HepG2 (cell line): ENCODE results near the gene APOA1. TPM values are rescaled to one million over a fixed set of nuclear protein-coding genes. Genes with fewer than 3 reads are reported as not detected.

Experiments used
- FOXA3 ChIP-seq: IDR thresholded peaks from 2 replicates; pipeline ENCODE4 v1.6.1; 2016; ENCODE audit warnings: missing genetic modification reagents, missing compliant biosample characterization
- PATZ1 ChIP-seq: sonication (generic); formaldehyde crosslinking; IDR thresholded peaks from 2 replicates; pipeline ENCODE4 v1.4.0; 2020; ENCODE audit warnings: missing genetic modification reagents
- PAXIP1 ChIP-seq: sonication (generic); formaldehyde crosslinking; conservative IDR thresholded peaks from 2 replicates; pipeline ENCODE4 v1.4.0; 2020; ENCODE audit warnings: mild to moderate bottlenecking, missing genetic modification reagents, moderate library complexity
- PREB ChIP-seq: sonication (generic); formaldehyde crosslinking; IDR thresholded peaks from 2 replicates; pipeline ENCODE4 v1.4.0; 2020; ENCODE audit warnings: missing genetic modification reagents
- SOX13 ChIP-seq, 3 experiments: fragments of 450-650 bp in 1 of 3; sonication (generic) in 1 of 3; formaldehyde crosslinking in 1 of 3; IDR thresholded peaks in 2 of 3; conservative IDR thresholded peaks in 1 of 3; 2 replicates each; pipeline versions ENCODE4 v1.5.0 to v1.6.1; 2016 to 2020; ENCODE audit warnings: antibody characterized with exemption in 1 of 3, mild to moderate bottlenecking in 1 of 3, missing compliant biosample characterization in 1 of 3, missing genetic modification reagents in 1 of 3, moderate library complexity in 1 of 3
- SOX5 ChIP-seq: IDR thresholded peaks from 2 replicates; pipeline ENCODE4 v1.6.1; 2016; ENCODE audit warnings: borderline replicate concordance
- SOX6 ChIP-seq, 2 experiments: fragments of 450-650 bp in 1 of 2; sonication (generic) in 1 of 2; formaldehyde crosslinking in 1 of 2; IDR thresholded peaks; 2 replicates each; pipeline versions ENCODE4 v1.4.0 to v1.6.1; 2017 to 2020; ENCODE audit warnings: antibody characterized with exemption in 1 of 2, mild to moderate bottlenecking in 1 of 2, missing genetic modification reagents in 1 of 2
- STAG1 ChIP-seq: sonication (generic); formaldehyde crosslinking; IDR thresholded peaks from 2 replicates; pipeline ENCODE4 v1.4.0; 2020; ENCODE audit warnings: missing genetic modification reagents
- ZNF12 ChIP-seq: sonication (generic); formaldehyde crosslinking; IDR thresholded peaks from 2 replicates; pipeline ENCODE4 v1.5.0; 2020; ENCODE audit warnings: missing genetic modification reagents
- ZUFSP ChIP-seq: sonication (generic); formaldehyde crosslinking; IDR thresholded peaks from 2 replicates; pipeline ENCODE4 v1.9.0; 2021; ENCODE audit warnings: missing genetic modification reagents, mild to moderate bottlenecking, borderline replicate concordance
- polyA plus RNA-seq, 8 experiments: library from polyadenylated mRNA; depleted of rRNA in 3 of 8; stranded (reverse) in 7 of 8; unstranded in 1 of 8; fragments of >200 nt; fragmentation: Illumina TruSeq in 4 of 8; extraction: Trizol in 4 of 8; gene quantifications; 2 replicates each; pipeline versions ENCODE4 v1.2.1 to v1.2.3, GENCODE V29; 2011 to 2016; ENCODE audit warnings: low read depth in 4 of 8, missing spikeins in 1 of 8, mixed read lengths in 1 of 8; ENCODE audit not compliant: insufficient read depth in 1 of 8
- total RNA-seq, 5 experiments: library from RNA; depleted of rRNA; stranded (reverse); fragments of >200 nt; fragmentation: Illumina TruSeq; extraction: Trizol; gene quantifications; 2 replicates each; pipeline ENCODE4 v1.2.3, GENCODE V29; 2016; ENCODE audit warnings: low read depth in 1 of 5

APOA1 gene
- total and polyA plus RNA-seq, 2 of the 13 experiments (the other 11 are each of a cell fraction or from before 2014, with no cell fraction given), result 1,973 to 5,485 TPM

GRCh38 chr11:116869610-116870009 lies 32.2 kb upstream of the APOA1 start (continued):
- TF ChIP-seq PATZ1 (CRISPR knock-in tag), result peak; percentile 61
- peak; percentile 50; the same call in 1 of the 2 replicates for TF ChIP-seq SOX5 (CRISPR knock-in tag)
- peak; percentile 32; the same call in 1 of the 2 replicates for TF ChIP-seq PAXIP1 (CRISPR knock-in tag)
- no peak for TF ChIP-seq SOX13 (IDR thresholded peaks at IDR 0.05)
- TF ChIP-seq SOX13 (CRISPR knock-in tag; conservative IDR thresholded peaks at IDR 0.05 in 1 of 2, IDR thresholded peaks at IDR 0.05 in 1 of 2), result peak in 1 of 2 experiments; percentile 78; a peak in 2 of 4 replicates
- TF ChIP-seq ZUFSP (CRISPR knock-in tag), result no peak
- TF ChIP-seq SOX6 (IDR thresholded peaks at IDR 0.05), result no peak
- peak; percentile 76 for TF ChIP-seq SOX6 (CRISPR knock-in tag; IDR thresholded peaks at IDR 0.05)
- TF ChIP-seq PREB (CRISPR knock-in tag), result no peak
- no peak for TF ChIP-seq ZNF12 (CRISPR knock-in tag)
- TF ChIP-seq STAG1 (CRISPR knock-in tag), result peak; percentile 51
- TF ChIP-seq FOXA3 (CRISPR knock-in tag), result peak; percentile 63
